PC-3 (cell line): ENCODE data around the gene DCHS1. TPM values are rescaled to one million over a fixed set of nuclear protein-coding genes. Genes with fewer than 3 reads are reported as not detected.

Experiments
- ATAC-seq: fragments of 200-7000 bp; cut with Tn5 transposase; 2 replicates; pipeline ENCODE4 v1.9.1; 2020; ENCODE audit warnings: mild to moderate bottlenecking, moderate library complexity
- BruUV-seq: library from RNA; stranded (reverse); fragments of 400-500 nt; replicated peaks from 2 replicates; lab custom pipeline; 2021; lab: Mats Ljungman, UMichigan
- CTCF ChIA-PET: fragments of 300-600 bp; sonication (Branson Sonifier 250); formaldehyde crosslinking; loops from one replicate; lab custom pipeline; 2022; ENCODE audit warnings: antibody characterized with exemption; lab: Charles Lee
- POLR2A ChIA-PET: fragments of 300-600 bp; sonication (Branson Sonifier 250); formaldehyde crosslinking; loops from one replicate; lab custom pipeline; 2022; ENCODE audit warnings: antibody characterized with exemption; ENCODE audit not compliant: unreplicated experiment; lab: Charles Lee
- DNase-seq: peaks from one replicate; pipeline ENCODE4 v3.0.0-alpha.2; 2015
- H2AFZ ChIP-seq: fragments of 300-600 bp; sonication (generic); 2 replicates; pipeline ENCODE4 v1.6.0; 2016; ENCODE audit warnings: antibody characterized with exemption, low read length
- H3F3A ChIP-seq: fragments of 300-600 bp; sonication (generic); one replicate; pipeline ENCODE4 v1.6.0; 2017; ENCODE audit warnings: antibody characterized with exemption, low read length, control low read depth, mild to moderate bottlenecking; ENCODE audit not compliant: unreplicated experiment
- H3K27ac ChIP-seq: fragments of 300-600 bp; sonication (generic); 2 replicates; pipeline ENCODE4 v1.5.1; 2016; ENCODE audit warnings: mild to moderate bottlenecking, low read length
- H3K27me3 ChIP-seq: fragments of 300-600 bp; sonication (generic); 2 replicates; pipeline ENCODE4 v1.6.1; 2016; ENCODE audit warnings: low read length, mixed read lengths
- H3K36me3 ChIP-seq: fragments of 300-600 bp; sonication (generic); 2 replicates; pipeline ENCODE4 v1.6.1; 2016; ENCODE audit warnings: low read depth, mixed run types, low read length, mixed read lengths
- H3K4me1 ChIP-seq: fragments of 300-600 bp; sonication (generic); 2 replicates; pipeline ENCODE4 v1.5.1; 2016; ENCODE audit warnings: low read length; ENCODE audit not compliant: insufficient read depth
- H3K4me2 ChIP-seq: fragments of 300-600 bp; sonication (generic); 2 replicates; pipeline ENCODE4 v1.6.0; 2016; ENCODE audit warnings: low read length
- H3K4me3 ChIP-seq: fragments of 300-600 bp; sonication (generic); 2 replicates; pipeline ENCODE4 v1.5.1; 2016; ENCODE audit warnings: mild to moderate bottlenecking, low read length, mixed read lengths
- H3K79me2 ChIP-seq: fragments of 300-600 bp; sonication (generic); 2 replicates; pipeline ENCODE4 v1.6.1; 2017; ENCODE audit warnings: low read length, mixed read lengths
- H3K9ac ChIP-seq: fragments of 300-600 bp; sonication (generic); 2 replicates; pipeline ENCODE4 v1.6.0; 2016; ENCODE audit warnings: mild to moderate bottlenecking, low read length
- H3K9me2 ChIP-seq: fragments of 300-600 bp; sonication (generic); replicated peaks from 2 replicates; pipeline ENCODE4 v1.6.1; 2016; ENCODE audit warnings: mixed run types, low read length, mixed read lengths
- H3K9me3 ChIP-seq: fragments of 300-600 bp; sonication (generic); 2 replicates; pipeline ENCODE4 v1.6.1; 2016; ENCODE audit warnings: low read length, mixed read lengths
- H4K20me1 ChIP-seq: fragments of 300-600 bp; sonication (generic); 2 replicates; pipeline ENCODE4 v1.6.1; 2016; ENCODE audit warnings: low read length, mixed read lengths
- EZH2 ChIP-seq: fragments of 300-600 bp; sonication (generic); IDR thresholded peaks from one replicate; pipeline ENCODE4 v1.6.1; 2017; ENCODE audit warnings: antibody characterized with exemption, mild to moderate bottlenecking, low read length; ENCODE audit not compliant: unreplicated experiment
- EZH2phosphoT487 ChIP-seq: fragments of 300-600 bp; sonication (generic); IDR thresholded peaks from 2 replicates; pipeline ENCODE4 v1.6.1; 2018; ENCODE audit warnings: mild to moderate bottlenecking, antibody characterized with exemption, low read length, borderline replicate concordance
- intact Hi-C: fragments of 100-400 bp; cut with micrococcal nuclease; formaldehyde crosslinking; loops from 2 replicates; pipeline ENCODE4 v1.9.0; 2023
- total RNA-seq: library from RNA; depleted of rRNA; stranded (reverse); fragments of >200 nt; gene quantifications from 2 replicates; pipeline ENCODE4 v1.2.3, GENCODE V29; 2014
- TF ChIP-seq, protein P1 (sequence below): fragments of 300-600 bp; sonication (generic); conservative IDR thresholded peaks from 2 replicates; pipeline ENCODE4 v1.5.1; 2017; ENCODE audit warnings: antibody characterized with exemption, low read depth, mild to moderate bottlenecking, low read length

DCHS1 gene
- total RNA-seq, 1 experiment from 2014 or later, result under 0.01 TPM

DNA sequence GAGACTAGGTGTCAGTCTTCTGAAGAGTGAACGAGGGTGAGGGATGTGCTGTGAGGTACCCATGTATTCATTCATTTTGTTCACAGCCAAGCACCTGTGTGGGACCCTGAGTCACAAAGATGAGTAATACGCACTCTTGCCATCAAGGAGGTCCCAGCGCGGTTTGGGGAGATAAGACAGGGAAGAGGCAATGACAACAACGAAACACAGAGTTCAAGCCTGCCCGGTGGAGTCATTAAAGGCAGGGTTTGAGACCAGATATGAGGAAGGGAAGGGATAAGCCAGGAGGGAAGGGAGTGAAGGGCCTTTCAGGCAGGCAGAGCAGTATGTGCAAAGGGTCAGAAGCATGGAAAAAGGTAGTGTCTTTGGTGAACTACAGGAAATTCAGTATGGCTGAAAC is 4.6 kb downstream of the DCHS1 start:
- 0 out of 2 replicates have a peak overlapping the region, but pooled peaks have one; percentile 16 for H3K4me2 ChIP-seq
- H3K4me1 ChIP-seq, result no peaks in the 10 kb centered on the region; the same call in 1 of the 2 replicates
- ChIA-PET POLR2A (no interaction called here), CTCF (no interaction called here)
- H4K20me1 ChIP-seq, result no peaks in the 10 kb centered on the region
- no peak overlapping the region for H3K27ac ChIP-seq
- H3K4me3 ChIP-seq, result no peak overlapping the region
- DNase-seq (peak; percentile 58), ATAC-seq (peak; percentile 37; the same call in 1 of the 2 replicates)
- no peaks in the 10 kb centered on the region for H3K9me3 ChIP-seq
- no peaks in the 10 kb centered on the region for H3K9me2 ChIP-seq
- TF ChIP-seq, protein P1, sequence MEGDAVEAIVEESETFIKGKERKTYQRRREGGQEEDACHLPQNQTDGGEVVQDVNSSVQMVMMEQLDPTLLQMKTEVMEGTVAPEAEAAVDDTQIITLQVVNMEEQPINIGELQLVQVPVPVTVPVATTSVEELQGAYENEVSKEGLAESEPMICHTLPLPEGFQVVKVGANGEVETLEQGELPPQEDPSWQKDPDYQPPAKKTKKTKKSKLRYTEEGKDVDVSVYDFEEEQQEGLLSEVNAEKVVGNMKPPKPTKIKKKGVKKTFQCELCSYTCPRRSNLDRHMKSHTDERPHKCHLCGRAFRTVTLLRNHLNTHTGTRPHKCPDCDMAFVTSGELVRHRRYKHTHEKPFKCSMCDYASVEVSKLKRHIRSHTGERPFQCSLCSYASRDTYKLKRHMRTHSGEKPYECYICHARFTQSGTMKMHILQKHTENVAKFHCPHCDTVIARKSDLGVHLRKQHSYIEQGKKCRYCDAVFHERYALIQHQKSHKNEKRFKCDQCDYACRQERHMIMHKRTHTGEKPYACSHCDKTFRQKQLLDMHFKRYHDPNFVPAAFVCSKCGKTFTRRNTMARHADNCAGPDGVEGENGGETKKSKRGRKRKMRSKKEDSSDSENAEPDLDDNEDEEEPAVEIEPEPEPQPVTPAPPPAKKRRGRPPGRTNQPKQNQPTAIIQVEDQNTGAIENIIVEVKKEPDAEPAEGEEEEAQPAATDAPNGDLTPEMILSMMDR, result no peak
- no peak for TF ChIP-seq EZH2
- TF ChIP-seq EZH2phosphoT487, result no peak
- no peak overlapping the region for H2AFZ ChIP-seq
- no peaks in the 10 kb centered on the region for H3K36me3 ChIP-seq
- H3F3A ChIP-seq, result no peaks in the 10 kb centered on the region
- H3K79me2 ChIP-seq, result no peaks in the 10 kb centered on the region
- H3K9ac ChIP-seq, result no peak overlapping the region
- BruUV-seq, result no TSS peak
- peaks cover 50% of the 10 kb centered on the region for H3K27me3 ChIP-seq
- intact Hi-C loops, result no loop called here

DNA sequence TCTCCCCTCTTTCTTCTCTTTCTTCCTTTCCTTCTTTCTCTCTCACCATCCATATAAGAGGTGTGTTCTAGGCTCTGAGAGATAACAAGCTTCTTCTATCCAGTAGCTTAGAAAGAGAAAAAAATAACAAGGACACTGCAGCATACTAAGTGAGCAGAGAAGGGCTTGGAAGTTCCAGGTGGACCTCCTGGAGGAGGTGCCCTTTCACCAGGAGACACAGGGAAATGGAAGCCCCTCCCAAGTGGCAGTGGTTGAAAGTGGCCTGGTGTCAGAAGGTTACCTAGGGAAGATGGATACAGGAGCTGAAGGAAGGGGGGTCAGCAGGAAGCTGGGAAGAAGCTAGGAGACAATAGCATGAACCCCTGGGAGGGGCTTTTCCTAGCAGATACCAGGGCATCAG is 5.5 kb downstream of the DCHS1 start:
- H3K9me2 ChIP-seq, result no peaks in the 10 kb centered on the region
- H2AFZ ChIP-seq, result no peak overlapping the region
- no TSS peak for BruUV-seq
- no peak overlapping the region for H3K27ac ChIP-seq
- H3K4me2 ChIP-seq, result no peak overlapping the region
- no peaks in the 10 kb centered on the region for H3K79me2 ChIP-seq
- no peaks in the 10 kb centered on the region for H3K9me3 ChIP-seq
- POLR2A ChIA-PET, result no interaction called here
- H3K4me3 ChIP-seq, result no peak overlapping the region
- no peak overlapping the region for H3K9ac ChIP-seq
- H4K20me1 ChIP-seq, result no peaks in the 10 kb centered on the region
- H3K27me3 ChIP-seq, result peaks cover 50% of the 10 kb centered on the region
- CTCF ChIA-PET, result interaction anchor here (1.0 kb wide), 1 partner anchor 56 kb away, joined by 3 read pairs; no protein-coding TSS in a partner anchor
- H3K36me3 ChIP-seq, result no peaks in the 10 kb centered on the region
- DNase-seq (no peak), ATAC-seq (no peak)
- TF ChIP-seq EZH2phosphoT487 (no peak), EZH2 (no peak)
- TF ChIP-seq, protein P1, result no peak
- intact Hi-C loops, result no loop called here
- no peaks in the 10 kb centered on the region for H3F3A ChIP-seq
- no peaks in the 10 kb centered on the region; the same call in 1 of the 2 replicates for H3K4me1 ChIP-seq

DNA sequence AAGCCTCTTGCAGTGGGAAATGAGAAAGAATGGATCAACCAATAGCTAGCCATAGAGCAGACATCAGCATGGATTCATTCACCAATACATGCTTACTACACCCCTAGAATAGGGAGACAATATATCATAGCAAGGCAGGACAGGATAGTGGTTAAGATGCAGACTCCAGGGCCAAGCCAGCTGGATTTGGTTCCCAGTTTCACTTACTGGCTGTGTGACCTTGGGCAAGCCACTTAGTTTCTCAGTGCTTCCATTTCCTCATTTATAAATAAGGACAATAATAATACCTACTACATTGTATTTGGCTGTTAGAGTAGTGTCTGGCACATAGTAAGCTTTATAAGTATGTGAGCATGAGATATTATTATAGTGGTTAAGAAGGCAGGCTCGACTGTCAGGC is 7.1 kb downstream of the DCHS1 start:
- TF ChIP-seq, protein P1, result no peak
- TF ChIP-seq EZH2phosphoT487 (no peak), EZH2 (no peak)

More for the DNA sequence above, 7.1 kb downstream of the DCHS1 start:
- H3K4me2 ChIP-seq, result no peak overlapping the region
- no peaks in the 10 kb centered on the region for H3K36me3 ChIP-seq
- H3K27ac ChIP-seq, result no peak overlapping the region
- no peaks in the 10 kb centered on the region for H3F3A ChIP-seq
- ATAC-seq (no peak), DNase-seq (no peak)
- no peak overlapping the region for H3K4me3 ChIP-seq
- intact Hi-C loops, result no loop called here
- no peaks in the 10 kb centered on the region for H4K20me1 ChIP-seq
- ChIA-PET POLR2A (no interaction called here), CTCF (no interaction called here)
- H2AFZ ChIP-seq, result no peak overlapping the region
- peaks cover 49% of the 10 kb centered on the region for H3K27me3 ChIP-seq
- no peaks in the 10 kb centered on the region for H3K9me2 ChIP-seq
- H3K4me1 ChIP-seq, result no peaks in the 10 kb centered on the region; the same call in 1 of the 2 replicates
- BruUV-seq, result no TSS peak
- no peak overlapping the region for H3K9ac ChIP-seq
- no peaks in the 10 kb centered on the region for H3K79me2 ChIP-seq
- no peaks in the 10 kb centered on the region for H3K9me3 ChIP-seq
